HFF-Myc (cell line): ENCODE results near the gene ACOX3.

Experiments
- DNase-seq: peaks from one replicate; pipeline ENCODE4 v3.0.0-alpha.2; 2011; ENCODE audit warnings: low read depth; ENCODE audit errors: extremely low read depth
- H3K4me3 ChIP-seq: replicated peaks from 2 replicates; pipeline ENCODE4 v1.5.1; 2011; ENCODE audit warnings: low read depth, mild to moderate bottlenecking, control low read depth, low read length
- TF ChIP-seq, protein P1 (sequence below): IDR thresholded peaks from 2 replicates; pipeline ENCODE4 v1.5.1; 2012; ENCODE audit warnings: mild to moderate bottlenecking, low read depth, low read length, control low read depth; ENCODE audit errors: missing control alignments

The ACOX3 gene

DNA sequence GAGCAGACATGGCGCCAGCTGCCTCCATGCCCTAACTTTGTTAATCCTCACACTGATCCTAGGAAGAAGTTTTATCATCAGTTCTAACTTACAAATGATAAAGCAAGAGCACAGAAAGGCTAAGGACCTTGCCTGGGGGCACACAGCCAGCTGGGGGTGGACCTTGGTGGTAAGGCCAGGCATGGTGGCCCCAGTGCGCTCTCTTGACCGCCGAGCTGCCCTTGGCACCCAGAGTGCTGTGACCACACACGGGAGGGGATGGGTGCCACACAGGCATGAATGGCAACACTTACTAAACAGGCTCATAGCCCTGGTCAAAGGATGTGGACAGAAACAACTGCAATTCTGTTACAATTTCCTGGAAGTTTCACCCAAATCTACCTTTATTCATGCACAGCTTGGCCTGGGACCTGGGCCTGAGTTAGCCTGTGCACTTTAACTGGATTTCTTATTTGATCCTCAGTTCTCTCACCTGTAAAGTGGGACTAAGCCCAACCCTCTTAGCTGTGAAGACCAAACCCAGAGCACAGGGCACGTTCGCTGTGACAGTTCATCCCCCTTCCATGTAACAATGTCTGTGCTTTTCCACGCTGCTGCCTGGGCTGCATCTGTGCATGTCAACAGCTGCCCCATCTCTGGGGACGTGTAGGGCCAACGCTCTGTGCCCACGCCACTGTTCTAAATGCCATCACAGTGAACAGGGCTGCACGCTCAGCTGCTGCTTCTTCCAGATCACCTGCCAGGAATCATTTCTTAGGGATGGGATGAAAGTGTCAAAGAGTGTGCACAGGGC is 44.8 kb downstream of the ACOX3 start:
- TF ChIP-seq, protein P1, sequence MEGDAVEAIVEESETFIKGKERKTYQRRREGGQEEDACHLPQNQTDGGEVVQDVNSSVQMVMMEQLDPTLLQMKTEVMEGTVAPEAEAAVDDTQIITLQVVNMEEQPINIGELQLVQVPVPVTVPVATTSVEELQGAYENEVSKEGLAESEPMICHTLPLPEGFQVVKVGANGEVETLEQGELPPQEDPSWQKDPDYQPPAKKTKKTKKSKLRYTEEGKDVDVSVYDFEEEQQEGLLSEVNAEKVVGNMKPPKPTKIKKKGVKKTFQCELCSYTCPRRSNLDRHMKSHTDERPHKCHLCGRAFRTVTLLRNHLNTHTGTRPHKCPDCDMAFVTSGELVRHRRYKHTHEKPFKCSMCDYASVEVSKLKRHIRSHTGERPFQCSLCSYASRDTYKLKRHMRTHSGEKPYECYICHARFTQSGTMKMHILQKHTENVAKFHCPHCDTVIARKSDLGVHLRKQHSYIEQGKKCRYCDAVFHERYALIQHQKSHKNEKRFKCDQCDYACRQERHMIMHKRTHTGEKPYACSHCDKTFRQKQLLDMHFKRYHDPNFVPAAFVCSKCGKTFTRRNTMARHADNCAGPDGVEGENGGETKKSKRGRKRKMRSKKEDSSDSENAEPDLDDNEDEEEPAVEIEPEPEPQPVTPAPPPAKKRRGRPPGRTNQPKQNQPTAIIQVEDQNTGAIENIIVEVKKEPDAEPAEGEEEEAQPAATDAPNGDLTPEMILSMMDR = no peak

GRCh38 chr4:8394806-8395205 is 45.7 kb downstream of the ACOX3 start:
- no peak for DNase-seq
- TF ChIP-seq, protein P1 = no peak
- H3K4me3 ChIP-seq = no peak overlapping the region

More for the DNA sequence above, 44.8 kb downstream of the ACOX3 start:
- no peak overlapping the region for H3K4me3 ChIP-seq
- DNase-seq = no peak

DNA sequence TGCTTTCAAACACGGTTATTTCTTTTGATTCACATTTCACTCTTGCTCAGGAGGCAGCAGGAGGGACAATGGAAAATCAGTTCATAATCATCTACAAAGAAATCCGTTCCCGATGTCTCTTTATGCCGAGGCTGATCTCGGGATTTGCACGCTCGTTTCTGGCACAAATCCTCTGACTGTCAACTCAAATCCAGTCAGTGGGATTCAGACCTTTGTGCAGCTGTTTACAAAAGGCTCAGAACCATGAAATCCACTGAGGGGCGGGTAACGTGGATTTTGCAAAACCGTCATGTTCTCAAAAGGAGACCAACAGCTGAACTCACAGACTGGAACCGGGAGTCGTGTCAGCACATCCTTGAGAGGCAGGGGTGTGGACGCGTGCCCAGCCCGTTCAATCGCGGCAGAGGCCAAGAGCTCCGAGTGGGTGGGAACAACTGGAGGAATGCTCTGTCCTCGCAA is 46.4 kb downstream of the ACOX3 start:
- TF ChIP-seq, protein P1 = no peak
- no peak for DNase-seq
- no peak overlapping the region for H3K4me3 ChIP-seq

DNA sequence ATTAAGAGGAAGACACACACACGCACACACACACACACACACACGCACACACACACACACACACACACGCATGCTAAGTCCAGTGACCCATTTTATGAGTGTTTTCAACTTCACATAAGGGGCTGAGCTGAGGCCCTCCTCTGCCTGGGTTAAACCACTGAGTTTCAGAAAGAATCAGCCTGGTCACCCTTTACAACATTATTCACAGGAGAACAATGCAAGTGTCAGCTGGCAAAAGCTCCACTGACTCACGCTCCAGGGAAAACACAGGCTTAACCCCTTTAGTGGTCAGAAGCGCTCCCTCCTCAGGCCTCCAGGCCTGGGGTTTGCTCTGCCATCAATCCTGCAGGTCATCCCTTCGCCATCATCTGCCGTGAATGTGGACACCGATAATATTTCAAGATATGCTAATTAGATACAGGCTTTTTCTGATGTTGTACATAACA is 46.9 kb downstream of the ACOX3 start:
- TF ChIP-seq, protein P1 = no peak
- peak; percentile 86 for DNase-seq
- no peak overlapping the region for H3K4me3 ChIP-seq

DNA sequence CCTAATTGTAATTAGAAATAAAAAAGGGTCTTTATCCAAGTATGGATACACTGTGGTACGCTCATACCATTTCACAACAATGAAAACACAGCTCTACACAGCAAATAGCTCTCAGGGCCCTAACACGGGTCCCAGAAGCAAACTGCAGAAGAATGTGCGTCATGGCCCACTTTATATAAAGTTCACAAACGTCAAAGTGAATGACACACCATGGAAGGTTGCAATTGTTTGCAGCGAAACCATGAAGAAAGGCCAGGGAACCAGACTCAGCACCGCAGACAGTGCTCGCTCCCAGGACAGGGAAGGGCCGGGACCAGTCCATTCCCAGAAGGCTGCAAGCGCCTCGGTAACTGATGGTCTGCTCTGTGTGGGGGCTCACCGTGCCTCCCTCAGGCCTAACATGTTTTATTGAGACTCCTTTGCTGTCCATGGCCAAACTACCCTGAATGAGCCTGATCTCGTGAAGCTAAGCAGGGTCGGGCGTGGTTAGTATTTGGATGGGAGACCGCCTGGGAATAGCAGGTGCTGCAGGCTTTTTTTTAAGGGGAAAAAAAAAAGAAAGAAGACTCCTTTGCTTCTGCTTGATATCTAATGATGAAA is 47.8 kb downstream of the ACOX3 start:
- no peak overlapping the region for H3K4me3 ChIP-seq
- DNase-seq = no peak
- TF ChIP-seq, protein P1 = no peak

DNA sequence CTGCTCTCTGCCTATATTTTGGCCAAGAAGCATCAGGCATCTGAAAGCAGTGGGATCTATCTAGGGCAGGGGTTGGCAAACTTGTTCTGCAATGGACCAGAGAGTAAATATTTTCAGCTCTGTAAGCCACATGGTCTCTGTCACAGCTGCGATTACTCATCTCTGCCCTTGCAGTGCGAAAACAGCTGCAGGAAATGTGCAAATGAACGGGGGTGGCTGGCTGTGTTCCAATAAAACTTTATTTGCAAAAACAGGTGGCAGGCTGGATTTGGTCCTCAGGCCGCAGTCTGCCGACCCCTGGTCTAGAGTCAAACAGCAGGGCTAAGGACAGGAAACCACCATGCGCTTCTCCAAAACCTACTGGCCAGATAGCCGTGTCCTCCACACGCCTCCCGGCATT is 48.6 kb downstream of the ACOX3 start:
- DNase-seq = peak; percentile 79
- TF ChIP-seq, protein P1 = no peak
- no peak overlapping the region for H3K4me3 ChIP-seq
